ENCODE results near the gene MRPL30.

- TF ChIP-seq CTCF (conservative IDR thresholded peaks at IDR 0.05 in 1 of 2, IDR thresholded peaks at IDR 0.05 in 1 of 2; ENCODE audit: low read depth in 1 of 2, low read length in 2 of 2) (no peak), EZH2 (IDR thresholded peaks at IDR 0.05; ENCODE audit: low read length, missing control alignments) (no peak)
These were observed 37.0 kb downstream of the MRPL30 start for GRCh38 chr2:99217929-99218501.

Measured in fibroblast of lung (primary cell).